Stomach (tissue), 9 donors: Measurements from ENCODE around the gene DCAF8. TPM values are rescaled to one million over a fixed set of nuclear protein-coding genes. Genes with fewer than 3 reads are reported as not detected.

Experiments
- DNase-seq, 2 donors: peaks; one replicate each; pipeline versions ENCODE4 v3.0.0 to v3.0.0-alpha.2; 2013 to 2019
- H3K27ac ChIP-seq, 5 donors: fragments of 200-600 bp in 4 of 5; sonication (generic) in 4 of 5; one replicate each; pipeline ENCODE4 v1.5.1; 2013 to 2019; ENCODE audit warnings: mild to moderate bottlenecking in 1 of 5, moderate library complexity in 1 of 5
- H3K27me3 ChIP-seq, 3 donors: fragments of 200-600 bp; sonication (generic); one replicate each; pipeline ENCODE4 v1.5.1; 2017 to 2019; ENCODE audit warnings: mixed run types in 1 of 3
- H3K36me3 ChIP-seq, 4 donors: fragments of 200-600 bp; sonication (generic); 1 replicate in 3 of 4; 2 replicates in 1 of 4; pipeline ENCODE4 v1.5.1; 2016 to 2019
- H3K4me1 ChIP-seq, 4 donors: fragments of 200-600 bp; sonication (generic); one replicate each; pipeline ENCODE4 v1.5.1; 2016 to 2019
- H3K4me3 ChIP-seq, 4 donors: fragments of 200-600 bp; sonication (generic) in 3 of 4; one replicate each; pipeline ENCODE4 v1.5.1; 2016 to 2019; ENCODE audit warnings: mild to moderate bottlenecking in 1 of 4
- H3K9me3 ChIP-seq, 4 donors: fragments of 200-600 bp; sonication (generic); one replicate each; pipeline ENCODE4 v1.5.1; 2016 to 2019
- CTCF ChIP-seq, 7 experiments: fragments of 450-650 bp in 4 of 7; fragments of 200-600 bp in 3 of 7; sonication (generic) in 3 of 7; IDR thresholded peaks; one replicate each; pipeline ENCODE4 v1.5.1; 2016 to 2019; ENCODE audit warnings: antibody characterized with exemption in 7 of 7, control low read depth in 2 of 7, mild to moderate bottlenecking in 1 of 7
- EP300 ChIP-seq: sonication (generic); formaldehyde crosslinking; IDR thresholded peaks from one replicate; pipeline ENCODE4 v1.6.1; 2017; ENCODE audit warnings: antibody characterized with exemption
- POLR2A ChIP-seq, 4 donors: fragments of 450-650 bp; IDR thresholded peaks; one replicate each; pipeline ENCODE4 v1.6.1; 2016; ENCODE audit warnings: antibody characterized with exemption in 4 of 4, control low read depth in 2 of 4, mild to moderate bottlenecking in 1 of 4, moderate library complexity in 1 of 4
- POLR2AphosphoS5 ChIP-seq, 3 donors: sonication (generic); formaldehyde crosslinking; IDR thresholded peaks; one replicate each; pipeline ENCODE4 v1.6.1; 2016; ENCODE audit warnings: antibody characterized with exemption in 3 of 3
- WGBS, 5 donors: extraction: QIAGEN DNeasy Blood & Tissue Kit in 3 of 5; methylation state at CpG; one replicate each; pipeline versions ENCODE4 v1.1.5 to v1.1.7; 2013 to 2018; 5-methylcytosine and 5-hydroxymethylcytosine counted together
- intact Hi-C: fragments of 100-400 bp; cut with DNase I; formaldehyde crosslinking; loops from one replicate; pipeline ENCODE4 v1.15.1; 2023; ENCODE audit warnings: low total_unique reads
- polyA plus RNA-seq, 3 donors: library from polyadenylated mRNA; stranded (reverse); fragments of 200-250 nt; gene quantifications; one replicate each; pipeline ENCODE4 v1.2.3, GENCODE V29; 2013
- total RNA-seq, 5 donors: library from RNA; depleted of rRNA; stranded (reverse); fragments of >200 nt; gene quantifications; one replicate each; pipeline versions ENCODE4 v1.1.0 to v1.2.3, GENCODE V29; 2014 to 2016
- donor health status: healthy with polysubstance abuse.
- donor health status: Bipolar disorder and iron deficiency.
- donor health status: healthy.

DCAF8 gene
- total and polyA plus RNA-seq, 8 donors, result 39.4 to 267 (median 86.4) TPM

GRCh38 chr1:160226623-160227022 is 35.7 kb downstream of the DCAF8 start:
- H3K27ac ChIP-seq, result no peak overlapping the region
- no peaks in the 10 kb centered on the region for H3K4me1 ChIP-seq
- H3K27me3 ChIP-seq, result no peaks in the 10 kb centered on the region
- 87 to 94% (median 91%) methylated on average over 2 of the region's 2 CpGs for WGBS, 5 donors
- H3K9me3 ChIP-seq, result no peaks in the 10 kb centered on the region
- no peak for DNase-seq
- no peak for TF ChIP-seq EP300
- no peak for TF ChIP-seq POLR2AphosphoS5 (IDR thresholded peaks at IDR 0.05)
- no peak for TF ChIP-seq POLR2A (IDR thresholded peaks at IDR 0.05)
- TF ChIP-seq CTCF (IDR thresholded peaks at IDR 0.05), result no peak
- H3K36me3 ChIP-seq, result peaks cover 82 to 100% (median 100%) of the 10 kb centered on the region in 4 donors
- no peak overlapping the region for H3K4me3 ChIP-seq
- intact Hi-C loops, result no loop called here

- Histone ChIP-seq H3K27me3 (no peaks in the 10 kb centered on the region), H3K27ac (no peak overlapping the region), H3K4me1 (peaks cover 0 to 8% (median 7%) of the 10 kb centered on the region in 4 donors), H3K36me3 (peaks cover 80 to 100% (median 100%) of the 10 kb centered on the region in 4 donors), H3K4me3 (no peak overlapping the region), H3K9me3 (no peaks in the 10 kb centered on the region)
- no peak for DNase-seq
- intact Hi-C loops, result no loop called here
- 63 to 85% (median 73%) methylated on average over 2 of the region's 2 CpGs for WGBS, 5 donors
- TF ChIP-seq CTCF (IDR thresholded peaks at IDR 0.05), result no peak
- no peak for TF ChIP-seq EP300
- TF ChIP-seq POLR2AphosphoS5 (IDR thresholded peaks at IDR 0.05), result no peak
- TF ChIP-seq POLR2A (IDR thresholded peaks at IDR 0.05), result no peak
Measured at GRCh38 chr1:160225345-160225744, 37.0 kb downstream of the DCAF8 start.

GRCh38 chr1:160224606-160225005 is 37.7 kb downstream of the DCAF8 start:
- Histone ChIP-seq H3K9me3 (no peaks in the 10 kb centered on the region), H3K27ac (no peak overlapping the region), H3K36me3 (peaks cover 75 to 100% (median 99%) of the 10 kb centered on the region in 4 donors), H3K4me3 (no peak overlapping the region), H3K4me1 (peaks cover 0 to 16% (median 13%) of the 10 kb centered on the region in 4 donors), H3K27me3 (no peaks in the 10 kb centered on the region)
- intact Hi-C loops, result no loop called here
- no peak for TF ChIP-seq POLR2AphosphoS5 (IDR thresholded peaks at IDR 0.05)
- TF ChIP-seq EP300, result no peak
- no peak for TF ChIP-seq CTCF (IDR thresholded peaks at IDR 0.05)
- no peak for TF ChIP-seq POLR2A (IDR thresholded peaks at IDR 0.05)
- DNase-seq, result no peak
- 91 to 98% (median 95%) methylated on average over 2 of the region's 2 CpGs for WGBS, 5 donors

- intact Hi-C loops, result no loop called here
- TF ChIP-seq EP300, result no peak
- TF ChIP-seq POLR2A (IDR thresholded peaks at IDR 0.05), result no peak
- TF ChIP-seq POLR2AphosphoS5 (IDR thresholded peaks at IDR 0.05), result no peak
- TF ChIP-seq CTCF (IDR thresholded peaks at IDR 0.05), result no peak
- WGBS, 5 donors, result 81 to 93% (median 82%) methylated on average over 3 of the region's 3 CpGs
- H3K4me3 ChIP-seq, result no peak overlapping the region
- H3K9me3 ChIP-seq, result no peaks in the 10 kb centered on the region
- H3K27me3 ChIP-seq, result no peaks in the 10 kb centered on the region
- DNase-seq, result no peak
- no peak overlapping the region for H3K27ac ChIP-seq
- H3K4me1 ChIP-seq, result peaks cover 16 to 36% (median 33%) of the 10 kb centered on the region in 4 donors
- H3K36me3 ChIP-seq, result peaks cover 71 to 100% (median 95%) of the 10 kb centered on the region in 4 donors
Measured at GRCh38 chr1:160222546-160222945, 39.8 kb downstream of the DCAF8 start.
